GM12865 (cell line): Measurements from ENCODE around the gene ALDH3B2.
A peak's percentile ranks its signal among the peaks of the same experiment; 100 is the strongest.

Source experiments
- DNase-seq: peaks from one replicate; pipeline ENCODE4 v3.0.0; 2010; ENCODE audit warnings: low read depth
- H3K4me3 ChIP-seq: 2 replicates; pipeline ENCODE4 v1.5.1; 2011; ENCODE audit warnings: mild to moderate bottlenecking, low read depth, low read length, control low read depth
- TF ChIP-seq, protein P1 (sequence below): IDR thresholded peaks from 2 replicates; pipeline ENCODE4 v1.5.1; 2011; ENCODE audit warnings: low read length, control low read depth, low read depth, inconsistent platforms; ENCODE audit not compliant: insufficient read depth; ENCODE audit errors: missing control alignments

ALDH3B2 gene

DNA sequence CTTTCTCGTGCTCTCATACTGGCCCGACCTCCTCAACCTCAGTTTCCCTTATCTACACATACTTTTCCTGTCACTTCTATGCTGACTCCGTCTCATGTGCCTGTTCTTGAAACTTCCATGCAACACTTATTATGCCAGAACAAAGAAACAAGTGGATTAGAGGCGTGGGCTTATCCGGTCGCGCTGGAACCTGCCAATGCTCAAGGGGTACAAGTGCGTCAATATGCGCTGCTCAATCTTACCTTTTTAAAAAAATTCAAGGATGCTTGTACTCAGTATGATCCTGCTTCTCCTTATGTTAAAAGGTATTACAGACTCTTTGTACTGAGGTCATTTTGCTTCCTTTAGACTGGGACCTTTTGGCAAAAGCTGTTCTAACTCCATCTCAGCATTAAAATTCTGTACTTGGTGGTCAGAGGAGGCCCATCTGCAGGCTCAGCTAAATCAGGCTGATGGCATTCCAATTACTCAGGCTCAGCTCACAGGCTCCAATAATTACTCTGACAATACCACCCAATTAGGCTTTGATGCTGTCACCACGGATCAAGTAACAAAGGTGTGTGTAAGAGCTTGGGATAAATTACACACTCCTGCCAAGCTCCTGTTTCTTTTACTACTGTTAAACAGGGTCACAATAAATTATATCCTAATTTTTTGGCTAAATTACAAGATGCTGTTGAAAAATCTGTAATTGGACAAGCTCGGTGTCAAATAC lies 26.3 kb upstream of the ALDH3B2 start:
- DNase-seq = no peak
- TF ChIP-seq, protein P1, sequence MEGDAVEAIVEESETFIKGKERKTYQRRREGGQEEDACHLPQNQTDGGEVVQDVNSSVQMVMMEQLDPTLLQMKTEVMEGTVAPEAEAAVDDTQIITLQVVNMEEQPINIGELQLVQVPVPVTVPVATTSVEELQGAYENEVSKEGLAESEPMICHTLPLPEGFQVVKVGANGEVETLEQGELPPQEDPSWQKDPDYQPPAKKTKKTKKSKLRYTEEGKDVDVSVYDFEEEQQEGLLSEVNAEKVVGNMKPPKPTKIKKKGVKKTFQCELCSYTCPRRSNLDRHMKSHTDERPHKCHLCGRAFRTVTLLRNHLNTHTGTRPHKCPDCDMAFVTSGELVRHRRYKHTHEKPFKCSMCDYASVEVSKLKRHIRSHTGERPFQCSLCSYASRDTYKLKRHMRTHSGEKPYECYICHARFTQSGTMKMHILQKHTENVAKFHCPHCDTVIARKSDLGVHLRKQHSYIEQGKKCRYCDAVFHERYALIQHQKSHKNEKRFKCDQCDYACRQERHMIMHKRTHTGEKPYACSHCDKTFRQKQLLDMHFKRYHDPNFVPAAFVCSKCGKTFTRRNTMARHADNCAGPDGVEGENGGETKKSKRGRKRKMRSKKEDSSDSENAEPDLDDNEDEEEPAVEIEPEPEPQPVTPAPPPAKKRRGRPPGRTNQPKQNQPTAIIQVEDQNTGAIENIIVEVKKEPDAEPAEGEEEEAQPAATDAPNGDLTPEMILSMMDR = no peak
- no peak overlapping the region for H3K4me3 ChIP-seq

DNA sequence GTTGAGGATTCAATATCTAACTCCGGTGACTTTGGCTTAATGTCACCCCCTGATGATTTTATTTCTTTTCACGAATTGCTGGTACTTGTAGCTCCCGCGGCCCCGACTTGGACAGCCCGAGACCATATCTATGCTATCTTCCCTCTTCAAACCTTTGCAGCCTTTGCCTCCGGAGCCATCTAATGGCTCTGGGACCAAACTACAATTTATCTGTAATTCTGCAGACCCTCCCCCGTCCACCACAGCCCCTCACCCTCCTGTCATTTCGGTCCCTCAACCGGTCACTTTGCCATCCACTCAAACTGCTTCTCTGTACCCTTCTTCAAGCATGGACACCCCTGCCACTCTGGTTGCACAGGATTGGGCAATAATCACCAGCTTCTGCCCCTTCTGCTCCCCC lies 25.7 kb upstream of the ALDH3B2 start:
- TF ChIP-seq, protein P1 = no peak
- DNase-seq = no peak
- H3K4me3 ChIP-seq = no peak overlapping the region

DNA sequence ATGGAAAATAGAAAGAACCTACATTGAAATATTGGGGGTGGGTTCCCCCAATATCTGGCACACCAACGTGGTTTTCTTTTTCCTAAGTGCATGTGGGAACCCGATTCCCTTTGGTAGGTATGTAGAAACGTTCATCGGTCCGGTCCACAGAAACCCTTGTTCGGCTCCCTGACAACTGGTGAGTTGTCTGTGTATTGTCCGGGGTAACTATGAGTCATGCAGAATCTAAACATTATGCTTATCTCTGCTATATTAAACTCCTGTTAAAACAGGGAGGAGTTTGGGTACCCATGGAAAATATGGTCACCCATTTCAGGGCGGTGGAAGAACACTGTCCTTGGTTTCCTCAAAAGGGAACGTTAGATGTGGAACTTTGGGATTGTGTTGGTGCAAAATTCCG lies 25.1 kb upstream of the ALDH3B2 start:
- TF ChIP-seq, protein P1 = no peak

DNA sequence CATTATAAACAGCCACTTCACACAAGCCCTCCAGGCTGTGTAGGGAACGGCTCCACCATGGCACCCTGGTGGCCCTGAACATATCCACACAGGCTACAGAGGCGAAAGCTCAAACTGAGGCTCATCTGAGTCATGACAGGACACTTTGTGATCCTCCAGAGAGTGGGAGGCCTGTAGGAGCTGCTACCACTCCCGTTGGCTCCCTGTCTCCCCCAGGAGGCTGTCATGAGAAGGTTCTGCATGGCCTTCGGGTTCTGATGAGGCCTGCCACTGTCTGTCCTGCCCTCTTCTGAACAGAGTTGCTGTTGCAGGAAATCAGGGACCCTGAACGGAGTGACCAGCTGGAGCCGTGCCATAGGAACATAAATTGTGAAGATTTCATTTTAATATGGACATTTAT lies 23.8 kb upstream of the ALDH3B2 start:
- peak; percentile 60 for DNase-seq
- no peak overlapping the region for H3K4me3 ChIP-seq
- TF ChIP-seq, protein P1 = peak; percentile 52

More for the DNA sequence above, 25.1 kb upstream of the ALDH3B2 start:
- DNase-seq = no peak
- no peak overlapping the region for H3K4me3 ChIP-seq

DNA sequence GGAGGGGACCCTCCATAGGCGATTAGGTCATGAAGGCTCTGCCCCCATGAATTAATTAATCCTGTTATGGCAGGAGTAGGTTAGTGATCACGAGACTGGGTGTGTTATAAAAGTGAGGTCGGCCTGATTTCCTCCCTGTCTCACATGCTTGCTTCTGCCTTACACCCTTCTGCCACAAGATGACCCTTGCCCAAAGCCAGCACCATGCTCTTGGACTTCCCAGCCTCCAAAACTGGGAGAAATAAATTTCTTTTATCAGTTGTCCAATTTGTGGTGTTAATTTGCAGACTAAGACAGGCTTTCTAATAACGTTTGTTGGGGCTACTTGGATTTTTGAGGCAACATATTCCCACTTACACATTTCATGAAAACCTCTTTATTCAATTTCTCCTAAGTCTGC lies 23.4 kb upstream of the ALDH3B2 start:
- TF ChIP-seq, protein P1 = no peak
- no peak for DNase-seq

DNA sequence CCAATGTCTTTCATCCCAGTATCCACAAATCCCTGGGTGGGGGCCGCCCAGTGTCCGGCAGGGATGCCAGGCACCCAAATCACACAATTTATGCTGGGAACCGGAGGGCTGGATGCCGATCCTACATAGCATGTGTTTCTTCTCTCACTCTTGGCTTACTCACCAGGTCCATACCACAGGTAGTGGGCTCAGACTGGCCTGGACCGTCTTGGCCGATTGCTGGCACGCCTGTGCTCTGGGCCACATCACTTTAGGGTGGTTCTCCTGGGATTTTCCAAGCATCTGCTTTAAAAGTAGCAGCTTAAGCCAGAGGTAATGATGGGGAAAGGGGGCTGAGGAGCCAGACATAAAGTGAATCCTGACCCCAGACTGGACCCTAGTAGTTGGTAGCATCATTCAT lies 22.6 kb upstream of the ALDH3B2 start:
- no peak for DNase-seq
- no peak overlapping the region for H3K4me3 ChIP-seq
- TF ChIP-seq, protein P1 = no peak

More for the DNA sequence above, 23.4 kb upstream of the ALDH3B2 start:
- no peak overlapping the region for H3K4me3 ChIP-seq

DNA sequence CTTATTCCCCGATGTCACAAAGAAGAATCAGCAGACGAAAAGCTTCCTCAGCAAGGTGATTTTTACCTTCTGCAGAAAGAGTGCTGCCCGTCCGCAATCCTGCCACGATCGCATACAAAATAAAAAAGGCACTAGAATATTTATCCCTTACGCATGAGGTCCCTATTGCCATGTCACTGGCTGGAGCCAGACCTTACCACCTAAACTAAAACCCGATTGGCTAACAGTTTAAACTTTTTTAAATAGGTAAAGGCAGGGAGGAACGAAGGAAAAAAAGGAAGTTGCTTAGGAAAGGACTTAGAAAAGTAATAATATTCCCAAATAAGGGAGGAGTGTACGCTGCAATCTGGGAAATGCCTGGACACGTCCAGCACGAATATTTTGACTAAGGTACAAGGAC lies 21.2 kb upstream of the ALDH3B2 start:
- no peak overlapping the region for H3K4me3 ChIP-seq
- no peak for DNase-seq
- TF ChIP-seq, protein P1 = no peak
